K562 (cell line): ENCODE data around the gene RPS10. TPM values are rescaled to one million over a fixed set of nuclear protein-coding genes. Genes with fewer than 3 reads are reported as not detected.
A peak's percentile ranks its signal among the peaks of the same experiment; 100 is the strongest.

Experiments
- BCLAF1 ChIP-seq, 2 experiments: fragments of 450-650 bp in 1 of 2; IDR thresholded peaks; 2 replicates each; pipeline ENCODE4 v1.6.1; 2011 to 2017; ENCODE audit warnings: low read depth in 2 of 2, antibody characterized with exemption in 1 of 2, borderline replicate concordance in 1 of 2, low read length in 1 of 2, mild to moderate bottlenecking in 1 of 2, mixed read lengths in 1 of 2; ENCODE audit not compliant: control insufficient read depth in 1 of 2
- CHAMP1 ChIP-seq: fragments of 450-650 bp; IDR thresholded peaks from 2 replicates; pipeline ENCODE4 v1.6.1; 2016; ENCODE audit warnings: mild to moderate bottlenecking
- E2F4 ChIP-seq: sonication (generic); formaldehyde crosslinking; IDR thresholded peaks from 2 replicates; pipeline ENCODE4 v1.8.0; 2022; ENCODE audit warnings: mild to moderate bottlenecking, low read depth, missing genetic modification reagents
- FOXM1 ChIP-seq, 2 experiments: fragments of 450-650 bp in 1 of 2; sonication (generic) in 1 of 2; formaldehyde crosslinking in 1 of 2; IDR thresholded peaks; 2 replicates each; pipeline versions ENCODE4 v1.6.1 to v1.9.0; 2017 to 2022; ENCODE audit warnings: low read depth in 2 of 2, mild to moderate bottlenecking in 2 of 2, missing genetic modification reagents in 1 of 2, moderate library complexity in 1 of 2
- GTF2E2 ChIP-seq: fragments of 200-800 bp; sonication (Bioruptor generic); IDR thresholded peaks from 2 replicates; pipeline ENCODE4 v1.6.1; 2016; ENCODE audit warnings: missing genetic modification characterization, missing compliant biosample characterization
- NR2C1 ChIP-seq, 2 experiments: fragments of 450-650 bp; IDR thresholded peaks; 2 replicates each; pipeline ENCODE4 v1.6.1; 2017; ENCODE audit warnings: mild to moderate bottlenecking in 2 of 2, antibody characterized with exemption in 1 of 2, inconsistent platforms in 1 of 2, missing compliant biosample characterization in 1 of 2, missing genetic modification characterization in 1 of 2
- ZNF592 ChIP-seq: fragments of 450-650 bp; IDR thresholded peaks from 2 replicates; pipeline ENCODE4 v1.6.1; 2017; ENCODE audit warnings: antibody characterized with exemption, mild to moderate bottlenecking
- polyA plus RNA-seq, 8 experiments: library from polyadenylated mRNA; depleted of rRNA in 4 of 8; stranded (reverse) in 5 of 8; unstranded in 3 of 8; fragments of >200 nt; fragmentation: Nextera tagmentation in 2 of 8; fragmentation: Illumina TruSeq in 1 of 8; extraction: Ambion mirVana in 2 of 8; extraction: Trizol in 1 of 8; gene quantifications; 2 replicates each; pipeline versions ENCODE4 v1.2.1 to v1.2.3, GENCODE V29; 2011 to 2014; ENCODE audit warnings: inconsistent platforms in 1 of 8, missing spikeins in 1 of 8
- total RNA-seq, 7 experiments: library from RNA; depleted of rRNA in 6 of 7; stranded (reverse); fragments of >200 nt in 6 of 7; fragmentation: Illumina TruSeq in 2 of 7; extraction: Trizol in 2 of 7; gene quantifications; 2 replicates each; pipeline versions ENCODE4 v1.2.1 to v1.2.3, GENCODE V29; 2011 to 2021; ENCODE audit warnings: low replicate concordance in 1 of 7

RPS10 gene
- total and polyA plus RNA-seq, 9 of the 15 experiments (the other 6 are each of a cell fraction or from before 2014, with no cell fraction given) = 2,680 to 5,251 (median 3,876) TPM

GRCh38 chr6:34414999-34415858 is 10.6 kb downstream of the RPS10 start (continued):
- no peak for TF ChIP-seq NR2C1 (IDR thresholded peaks at IDR 0.05)
- 0 out of 2 replicates have a peak, but pooled peaks have one; percentile 12 for TF ChIP-seq NR2C1 (tag; IDR thresholded peaks at IDR 0.05)
- 0 out of 4 replicates have a peak, but pooled peaks of 1 of the 2 experiments have one; percentile 69 for TF ChIP-seq BCLAF1 (IDR thresholded peaks at IDR 0.05; ENCODE audit: borderline replicate concordance in 1 of 2, control insufficient read depth in 1 of 2, low read depth in 2 of 2, low read length in 1 of 2)
- TF ChIP-seq GTF2E2 = no peak
- no peak for TF ChIP-seq FOXM1 (IDR thresholded peaks at IDR 0.05; ENCODE audit: low read depth)
- no peak for TF ChIP-seq FOXM1 (CRISPR knock-in tag; IDR thresholded peaks at IDR 0.05; ENCODE audit: low read depth)
- TF ChIP-seq E2F4 (CRISPR knock-in tag) = no peak
- 0 out of 2 replicates have a peak, but pooled peaks have one; percentile 25 for TF ChIP-seq CHAMP1
- TF ChIP-seq ZNF592 = 0 out of 2 replicates have a peak, but pooled peaks have one; percentile 43
